Esophagus muscularis mucosa (tissue), 4 donors: ENCODE data around the gene CAPN2. TPM values are rescaled to one million over a fixed set of nuclear protein-coding genes. Genes with fewer than 3 reads are reported as not detected.

Experiments used
- DNase-seq: peaks from one replicate; pipeline ENCODE4 v3.0.0-alpha.2; 2017; ENCODE audit errors: extremely low spot score
- H3K27ac ChIP-seq, 4 donors: fragments of 200-600 bp; sonication (generic); replicated peaks in 1 of 4; 1 replicate in 3 of 4; 2 replicates in 1 of 4; pipeline ENCODE4 v1.5.1; 2016 to 2019; ENCODE audit warnings: mild to moderate bottlenecking in 1 of 4
- H3K27me3 ChIP-seq, 4 donors: fragments of 200-600 bp; sonication (generic); one replicate each; pipeline versions ENCODE4 v1.5.1 to v1.6.0; 2016 to 2019
- H3K36me3 ChIP-seq, 4 donors: fragments of 200-600 bp; sonication (generic); one replicate each; pipeline ENCODE4 v1.5.1; 2016 to 2019
- H3K4me1 ChIP-seq, 4 donors: fragments of 200-600 bp; sonication (generic); one replicate each; pipeline ENCODE4 v1.5.1; 2016 to 2019
- H3K4me3 ChIP-seq, 4 donors: fragments of 200-600 bp; sonication (generic); 1 replicate in 2 of 4; 2 replicates in 2 of 4; pipeline ENCODE4 v1.5.1; 2016 to 2019; ENCODE audit warnings: mild to moderate bottlenecking in 4 of 4, moderate library complexity in 1 of 4
- H3K9me3 ChIP-seq, 4 donors: fragments of 200-600 bp; sonication (generic); 1 replicate in 3 of 4; 2 replicates in 1 of 4; pipeline ENCODE4 v1.5.1; 2016 to 2019
- EP300 ChIP-seq: sonication (generic); formaldehyde crosslinking; IDR thresholded peaks from one replicate; pipeline ENCODE4 v1.6.1; 2017; ENCODE audit warnings: antibody characterized with exemption
- POLR2A ChIP-seq: fragments of 450-650 bp; IDR thresholded peaks from one replicate; pipeline ENCODE4 v1.6.1; 2017; ENCODE audit warnings: antibody characterized with exemption, moderate library complexity, mild to moderate bottlenecking, low read depth
- POLR2AphosphoS5 ChIP-seq, 2 donors: sonication (generic); formaldehyde crosslinking; IDR thresholded peaks; one replicate each; pipeline ENCODE4 v1.6.1; 2017; ENCODE audit warnings: antibody characterized with exemption in 2 of 2
- WGBS: methylation state at CpG from one replicate; pipeline ENCODE4 v1.1.5; 2018; 5-methylcytosine and 5-hydroxymethylcytosine counted together
- intact Hi-C: fragments of 100-400 bp; cut with DNase I; formaldehyde crosslinking; loops from one replicate; pipeline ENCODE4 v1.15.1; 2023
- total RNA-seq, 4 donors: library from RNA; depleted of rRNA; stranded (reverse); fragments of >200 nt; gene quantifications; one replicate each; pipeline versions ENCODE4 v1.1.0 to v1.2.1, GENCODE V29; 2016
- TF ChIP-seq, protein P1 (sequence below), 3 experiments: fragments of 200-600 bp in 2 of 3; fragments of 450-650 bp in 1 of 3; sonication (generic) in 2 of 3; IDR thresholded peaks; one replicate each; pipeline ENCODE4 v1.5.1; 2017 to 2019; ENCODE audit warnings: antibody characterized with exemption in 3 of 3, mild to moderate bottlenecking in 2 of 3, moderate library complexity in 1 of 3

The CAPN2 gene
- total RNA-seq = 100 to 1,000 TPM in 3 of 4 donors, 10 to 100 TPM in 1; 91.9 to 231 (median 161) TPM

GRCh38 chr1:223712194-223712849, at the start of gene CAPN2:
TSS of gene CAPN2 (plus strand) at chr1:223712539. CDS start at chr1:223712641, 102 bp downstream.
- peaks cover 0 to 11% (median 2%) of the 10 kb centered on the region in 4 donors for H3K36me3 ChIP-seq
- H3K27me3 ChIP-seq = no peaks in the 10 kb centered on the region
- peaks cover 63 to 79% (median 73%) of the 10 kb centered on the region in 4 donors for H3K4me1 ChIP-seq
- intact Hi-C loops = loop anchor here (1.0 kb wide), 1 partner anchor 37 kb away; no protein-coding TSS in a partner anchor
- H3K27ac ChIP-seq = peak within 1 kb of the TSS; percentile 94 to 98 (median 98)
- DNase-seq = no peak
- H3K9me3 ChIP-seq = no peaks in the 10 kb centered on the region
- H3K4me3 ChIP-seq = peak within 1 kb of the TSS; percentile 86 to 92 (median 90)
- WGBS = 0% methylated on average over 3 of the region's 74 CpGs
- TF ChIP-seq, protein P1, sequence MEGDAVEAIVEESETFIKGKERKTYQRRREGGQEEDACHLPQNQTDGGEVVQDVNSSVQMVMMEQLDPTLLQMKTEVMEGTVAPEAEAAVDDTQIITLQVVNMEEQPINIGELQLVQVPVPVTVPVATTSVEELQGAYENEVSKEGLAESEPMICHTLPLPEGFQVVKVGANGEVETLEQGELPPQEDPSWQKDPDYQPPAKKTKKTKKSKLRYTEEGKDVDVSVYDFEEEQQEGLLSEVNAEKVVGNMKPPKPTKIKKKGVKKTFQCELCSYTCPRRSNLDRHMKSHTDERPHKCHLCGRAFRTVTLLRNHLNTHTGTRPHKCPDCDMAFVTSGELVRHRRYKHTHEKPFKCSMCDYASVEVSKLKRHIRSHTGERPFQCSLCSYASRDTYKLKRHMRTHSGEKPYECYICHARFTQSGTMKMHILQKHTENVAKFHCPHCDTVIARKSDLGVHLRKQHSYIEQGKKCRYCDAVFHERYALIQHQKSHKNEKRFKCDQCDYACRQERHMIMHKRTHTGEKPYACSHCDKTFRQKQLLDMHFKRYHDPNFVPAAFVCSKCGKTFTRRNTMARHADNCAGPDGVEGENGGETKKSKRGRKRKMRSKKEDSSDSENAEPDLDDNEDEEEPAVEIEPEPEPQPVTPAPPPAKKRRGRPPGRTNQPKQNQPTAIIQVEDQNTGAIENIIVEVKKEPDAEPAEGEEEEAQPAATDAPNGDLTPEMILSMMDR (IDR thresholded peaks at IDR 0.05) = peak; percentile 84 to 95 (median 87)
- TF ChIP-seq POLR2AphosphoS5 (IDR thresholded peaks at IDR 0.05) (peak; percentile 50 to 76), POLR2A (peak; percentile 39), EP300 (no peak)

GRCh38 chr1:223662943-223663342, 49.4 kb upstream of the CAPN2 start:
- no peaks in the 10 kb centered on the region for H3K36me3 ChIP-seq
- no peaks in the 10 kb centered on the region for H3K27me3 ChIP-seq
- H3K4me3 ChIP-seq = no peak overlapping the region
- WGBS = 64% methylated on average over 5 of the region's 5 CpGs
- TF ChIP-seq POLR2AphosphoS5 (IDR thresholded peaks at IDR 0.05) (no peak), EP300 (no peak), POLR2A (no peak)
- TF ChIP-seq, protein P1 (IDR thresholded peaks at IDR 0.05) = no peak
- no peaks in the 10 kb centered on the region for H3K9me3 ChIP-seq
- no peak for DNase-seq
- H3K27ac ChIP-seq = no peak overlapping the region
- no peaks in the 10 kb centered on the region for H3K4me1 ChIP-seq
- intact Hi-C loops = no loop called here

DNA sequence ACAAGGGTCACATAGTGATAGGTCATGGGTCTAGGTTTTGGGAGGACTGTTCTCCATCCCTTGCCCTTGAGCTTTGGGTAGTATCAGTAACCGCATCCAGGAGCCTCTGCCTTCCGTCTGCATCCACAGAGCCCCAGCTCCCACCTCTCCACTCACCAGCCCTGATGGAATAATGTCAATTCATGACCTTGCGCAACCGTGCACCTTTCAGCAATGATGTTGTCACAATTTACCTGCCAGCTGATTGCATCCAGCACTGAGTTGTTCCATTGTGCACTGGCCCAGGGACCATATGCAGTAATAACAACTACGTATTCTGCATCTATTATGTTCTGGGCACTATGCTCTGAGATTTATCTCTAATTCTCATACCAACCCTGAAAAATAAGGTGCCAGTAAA, 48.2 kb upstream of the CAPN2 start:
- Histone ChIP-seq H3K36me3 (no peaks in the 10 kb centered on the region), H3K4me1 (no peaks in the 10 kb centered on the region), H3K9me3 (no peaks in the 10 kb centered on the region), H3K4me3 (no peak overlapping the region), H3K27ac (no peak overlapping the region), H3K27me3 (no peaks in the 10 kb centered on the region)
- intact Hi-C loops = no loop called here
- no peak for TF ChIP-seq EP300
- TF ChIP-seq POLR2AphosphoS5 (IDR thresholded peaks at IDR 0.05) = no peak
- TF ChIP-seq, protein P1 (IDR thresholded peaks at IDR 0.05) = no peak
- no peak for TF ChIP-seq POLR2A
- no peak for DNase-seq
- WGBS = 74% methylated on average over 5 of the region's 5 CpGs

GRCh38 chr1:223665592-223666312, 46.6 kb upstream of the CAPN2 start, which contains the start of gene CAPN8:
TSS of gene CAPN8 (minus strand) at chr1:223665701. CDS start at chr1:223665646, 55 bp downstream.
- TF ChIP-seq, protein P1 (IDR thresholded peaks at IDR 0.05) = no peak
- no peak for TF ChIP-seq POLR2A
- TF ChIP-seq EP300 = no peak
- no peak for TF ChIP-seq POLR2AphosphoS5 (IDR thresholded peaks at IDR 0.05)
- 78% methylated on average over 6 of the region's 6 CpGs for WGBS
- Histone ChIP-seq H3K27ac (no peak within 1 kb of the TSS), H3K4me3 (no peak within 1 kb of the TSS), H3K4me1 (no peaks in the 10 kb centered on the region), H3K36me3 (no peaks in the 10 kb centered on the region), H3K9me3 (no peaks in the 10 kb centered on the region), H3K27me3 (no peaks in the 10 kb centered on the region)
- intact Hi-C loops = no loop called here
- no peak for DNase-seq
